Measurements from ENCODE around the gene MYH16. TPM values are rescaled to one million over a fixed set of nuclear protein-coding genes. Genes with fewer than 3 reads are reported as not detected.
"Not testable (repeated sequence)": the region's sequence is repeated elsewhere in the genome, so short reads cannot be mapped to it uniquely, and the experiment has no call there.

The MYH16 gene
- total and polyA plus RNA-seq, 10 donors, result not detected

DNA sequence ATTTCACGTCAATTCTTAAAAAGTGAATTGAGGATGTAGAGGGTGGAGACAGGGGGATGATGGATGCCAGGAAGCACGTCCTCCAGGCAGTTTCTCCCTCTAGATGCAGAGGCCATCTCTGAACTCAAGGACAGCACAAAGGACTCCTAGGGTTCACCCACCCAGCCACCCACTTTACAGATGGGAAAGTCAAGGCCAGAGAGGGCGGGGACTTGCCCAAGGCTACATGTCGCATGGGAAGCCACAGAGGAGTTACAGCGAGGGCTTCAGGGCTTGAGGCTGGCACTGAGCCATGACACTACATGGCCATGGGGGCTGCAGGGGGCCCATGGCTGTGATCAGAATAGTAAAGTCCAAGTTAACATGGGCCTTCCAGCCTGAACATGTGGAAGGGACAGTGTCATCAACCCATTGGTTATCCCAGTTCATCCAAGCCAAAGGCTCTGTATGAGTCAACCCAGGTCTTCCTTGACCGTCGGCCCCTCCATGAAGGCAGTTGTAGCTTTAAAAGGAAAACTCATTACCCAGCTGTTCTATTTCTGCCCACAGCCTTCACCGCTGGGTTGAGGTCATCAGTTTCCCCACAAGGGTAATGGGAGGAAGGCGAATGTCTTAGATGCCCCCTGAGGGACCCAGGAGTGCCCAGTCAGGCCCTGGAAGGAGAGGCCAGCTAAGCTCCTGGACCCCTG is 40.4 kb upstream of the MYH16 start:
- Histone ChIP-seq H3K4me3 (no peak overlapping the region), H3K4me1 (no peaks in the 10 kb centered on the region), H3K9me3 (peaks cover 0 to 1% (median under 1%) of the 10 kb centered on the region in 8 donors), H3K36me3 (no peaks in the 10 kb centered on the region), H3K27me3 (replicated peaks in 1 of 7) (no peaks in the 10 kb centered on the region), H3K27ac (no peak overlapping the region)
- TF ChIP-seq POLR2A (IDR thresholded peaks at IDR 0.05), result no peak
- TF ChIP-seq, protein P1, sequence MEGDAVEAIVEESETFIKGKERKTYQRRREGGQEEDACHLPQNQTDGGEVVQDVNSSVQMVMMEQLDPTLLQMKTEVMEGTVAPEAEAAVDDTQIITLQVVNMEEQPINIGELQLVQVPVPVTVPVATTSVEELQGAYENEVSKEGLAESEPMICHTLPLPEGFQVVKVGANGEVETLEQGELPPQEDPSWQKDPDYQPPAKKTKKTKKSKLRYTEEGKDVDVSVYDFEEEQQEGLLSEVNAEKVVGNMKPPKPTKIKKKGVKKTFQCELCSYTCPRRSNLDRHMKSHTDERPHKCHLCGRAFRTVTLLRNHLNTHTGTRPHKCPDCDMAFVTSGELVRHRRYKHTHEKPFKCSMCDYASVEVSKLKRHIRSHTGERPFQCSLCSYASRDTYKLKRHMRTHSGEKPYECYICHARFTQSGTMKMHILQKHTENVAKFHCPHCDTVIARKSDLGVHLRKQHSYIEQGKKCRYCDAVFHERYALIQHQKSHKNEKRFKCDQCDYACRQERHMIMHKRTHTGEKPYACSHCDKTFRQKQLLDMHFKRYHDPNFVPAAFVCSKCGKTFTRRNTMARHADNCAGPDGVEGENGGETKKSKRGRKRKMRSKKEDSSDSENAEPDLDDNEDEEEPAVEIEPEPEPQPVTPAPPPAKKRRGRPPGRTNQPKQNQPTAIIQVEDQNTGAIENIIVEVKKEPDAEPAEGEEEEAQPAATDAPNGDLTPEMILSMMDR (IDR thresholded peaks at IDR 0.05 in 8 of 11, conservative IDR thresholded peaks at IDR 0.05 in 3 of 11), result no peak
- no peak for TF ChIP-seq POLR2AphosphoS5 (IDR thresholded peaks at IDR 0.05)
- intact Hi-C loops (cut with DNase I; ENCODE audit: low total_unique reads), result no loop called here
- 77 to 88% (median 83%) methylated on average over 9 of the region's 9 CpGs for WGBS, 5 donors
- DNase-seq, result no peak

DNA sequence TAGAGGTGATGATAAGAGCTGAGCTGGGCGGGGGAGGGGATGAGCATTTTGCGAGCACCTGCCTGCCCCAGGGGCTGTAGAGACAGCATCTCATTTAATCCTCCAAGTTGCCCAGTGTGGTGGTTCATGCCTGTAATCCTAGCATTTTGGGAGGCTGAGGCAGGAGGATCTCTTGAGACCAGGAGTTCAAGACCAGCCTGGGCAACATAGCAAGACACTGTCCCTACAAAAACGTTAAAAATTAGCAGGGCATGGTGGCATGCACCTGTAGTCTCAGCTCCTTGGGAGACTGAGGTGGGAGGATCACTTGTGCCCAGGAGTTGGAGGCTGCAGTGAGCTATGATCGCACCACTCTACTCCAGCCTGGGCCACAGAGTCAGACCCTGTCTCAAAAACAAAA is 39.7 kb upstream of the MYH16 start:
- DNase-seq; H3K27ac ChIP-seq; H3K27me3 ChIP-seq (replicated peaks in 1 of 7); H3K36me3 ChIP-seq; H3K9me3 ChIP-seq; intact Hi-C loops (cut with DNase I; ENCODE audit: low total_unique reads); H3K4me1 ChIP-seq; H3K4me3 ChIP-seq: not testable (repeated sequence)
- WGBS, 5 donors, result 85 to 93% (median 86%) methylated on average over 4 of the region's 4 CpGs

DNA sequence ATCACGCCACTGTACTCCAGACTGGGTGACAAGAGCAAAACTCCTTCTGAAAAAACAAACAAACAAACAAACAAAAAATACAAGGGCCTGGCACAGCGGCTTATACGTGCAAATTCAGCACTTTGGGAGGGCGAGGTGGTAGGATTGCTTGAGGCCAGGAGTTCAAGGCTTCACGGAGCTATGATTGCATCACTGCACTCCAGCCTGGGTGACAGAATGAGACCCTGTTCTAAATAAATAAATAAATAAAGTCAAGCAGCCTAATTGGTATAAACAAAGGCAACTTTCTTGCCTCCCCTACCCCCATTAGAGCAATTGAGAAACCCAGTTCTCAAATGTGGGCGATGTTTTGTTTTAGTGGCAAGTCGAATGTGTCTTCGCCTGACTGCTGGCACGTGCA is 38.5 kb upstream of the MYH16 start:
- no peaks in the 10 kb centered on the region for H3K4me1 ChIP-seq
- 87 to 94% (median 89%) methylated on average over 9 of the region's 9 CpGs for WGBS, 5 donors
- TF ChIP-seq, protein P1 (IDR thresholded peaks at IDR 0.05 in 8 of 11, conservative IDR thresholded peaks at IDR 0.05 in 3 of 11), result no peak
- no peak for TF ChIP-seq POLR2AphosphoS5 (IDR thresholded peaks at IDR 0.05)
- TF ChIP-seq POLR2A (IDR thresholded peaks at IDR 0.05), result no peak
- intact Hi-C loops (cut with DNase I; ENCODE audit: low total_unique reads), result no loop called here
- peaks cover 0 to 10% (median 4%) of the 10 kb centered on the region in 8 donors for H3K9me3 ChIP-seq
- H3K27ac ChIP-seq, result no peak overlapping the region
- H3K36me3 ChIP-seq, result no peaks in the 10 kb centered on the region
- no peak for DNase-seq
- no peak overlapping the region for H3K4me3 ChIP-seq
- peaks cover 0 to 11% (median 0%) of the 10 kb centered on the region in 7 donors for H3K27me3 ChIP-seq (replicated peaks in 1 of 7)

DNA sequence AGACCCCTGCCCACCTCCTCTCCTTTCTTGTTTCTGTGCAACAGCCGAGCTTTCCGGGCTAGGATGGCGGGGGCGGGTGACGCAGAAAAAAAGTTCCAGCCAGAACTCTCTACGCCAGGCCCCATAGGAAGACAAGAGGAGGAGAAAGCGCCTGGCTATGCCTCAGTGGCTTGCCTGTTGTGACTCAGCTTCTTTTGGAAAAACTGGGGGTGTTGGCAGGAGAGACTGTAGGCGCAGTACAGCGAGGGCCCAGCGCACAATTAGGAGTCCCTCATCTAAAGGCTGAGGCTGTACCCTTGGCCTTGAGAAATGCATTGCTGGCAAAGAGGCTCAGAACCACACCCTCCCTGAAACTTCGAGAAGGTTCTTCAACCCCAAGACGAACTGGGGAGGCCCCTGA is 36.7 kb upstream of the MYH16 start:
- peaks cover 0 to 16% (median 0%) of the 10 kb centered on the region in 7 donors for H3K27me3 ChIP-seq (replicated peaks in 1 of 7)
- no peak overlapping the region for H3K4me3 ChIP-seq
- no peak overlapping the region for H3K27ac ChIP-seq
- WGBS, 5 donors, result 84 to 92% (median 88%) methylated on average over 11 to 12 of the region's 12 CpGs
- TF ChIP-seq, protein P1 (IDR thresholded peaks at IDR 0.05 in 8 of 11, conservative IDR thresholded peaks at IDR 0.05 in 3 of 11), result no peak
- no peak for TF ChIP-seq POLR2AphosphoS5 (IDR thresholded peaks at IDR 0.05)
- no peak for TF ChIP-seq POLR2A (IDR thresholded peaks at IDR 0.05)
- no peaks in the 10 kb centered on the region for H3K36me3 ChIP-seq
- H3K4me1 ChIP-seq, result no peaks in the 10 kb centered on the region
- intact Hi-C loops (cut with DNase I; ENCODE audit: low total_unique reads), result no loop called here
- no peak for DNase-seq
- H3K9me3 ChIP-seq, result peaks cover 0 to 10% (median 4%) of the 10 kb centered on the region in 8 donors

DNA sequence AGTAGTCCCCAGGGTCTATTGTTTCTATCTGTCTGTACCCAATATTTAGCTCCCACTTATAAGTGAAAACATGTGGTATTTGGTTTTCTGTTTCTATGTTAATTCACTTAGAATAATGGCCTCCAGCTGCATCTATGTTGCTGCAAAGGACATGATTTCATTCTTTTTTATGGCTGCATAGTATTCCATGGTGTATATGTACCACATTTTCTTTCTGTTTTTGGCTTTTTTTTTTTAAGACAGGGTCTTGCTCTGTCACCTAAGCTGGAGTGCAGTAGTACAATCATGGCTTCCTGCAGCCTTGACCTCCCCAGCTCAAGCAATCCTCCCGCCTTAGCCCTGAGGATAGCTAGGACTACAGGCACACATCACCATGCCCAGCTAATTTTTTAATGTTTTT is 34.8 kb upstream of the MYH16 start:
- H3K4me1 ChIP-seq; H3K4me3 ChIP-seq; H3K36me3 ChIP-seq; intact Hi-C loops (cut with DNase I; ENCODE audit: low total_unique reads); H3K9me3 ChIP-seq; H3K27ac ChIP-seq; DNase-seq: not testable (repeated sequence)
- 79 to 100% (median 86%) methylated on average over 1 of the region's 1 CpG for WGBS, 5 donors
- H3K27me3 ChIP-seq (replicated peaks in 1 of 7), result peaks cover 0 to 17% (median 0%) of the 10 kb centered on the region in 7 donors
